ENCODE data around the gene DUOXA1.

- TF ChIP-seq POLR2AphosphoS5 (IDR thresholded peaks at IDR 0.05; ENCODE audit: low read depth, low read length) (no peak), TAF1 (IDR thresholded peaks at IDR 0.05; ENCODE audit: borderline replicate concordance, insufficient read depth, low read length) (no peak), SIN3A (IDR thresholded peaks at IDR 0.05; ENCODE audit: borderline replicate concordance, insufficient read depth, low read length) (no peak), REST (IDR thresholded peaks at IDR 0.05; ENCODE audit: insufficient read depth in 1 of 2, low read depth in 2 of 2, low read length in 2 of 2) (no peak)
Observed at GRCh38 chr15:45168751-45169551, 39.3 kb upstream of the DUOXA1 start.
